ENCODE results near the gene RIPOR3.
A peak's percentile ranks its signal among the peaks of the same experiment; 100 is the strongest.
"Not testable (repeated sequence)": the region's sequence is repeated elsewhere in the genome, so short reads cannot be mapped to it uniquely, and the experiment has no call there.

Gene RIPOR3

DNA sequence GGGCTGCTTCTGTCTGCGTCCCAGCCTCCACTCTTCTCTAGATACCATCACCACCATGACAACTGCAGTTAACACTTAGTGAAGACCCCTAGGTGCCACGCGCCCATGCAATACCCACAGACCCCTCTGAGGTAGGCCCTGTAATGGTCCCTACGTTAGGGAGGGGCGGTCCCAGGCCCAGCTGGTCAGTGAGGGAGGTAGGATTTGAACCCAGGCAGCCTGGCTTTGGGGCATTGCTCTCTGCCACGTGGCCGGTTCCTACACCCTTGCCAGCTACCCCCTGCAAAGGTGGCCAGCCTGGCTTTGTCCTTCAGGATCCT lies 18.2 kb downstream of the RIPOR3 start:
- peak overlapping the region in 1 of 3 experiments; percentile 22 for H3K4me3 Mint-ChIP-seq
- peaks cover 39% of the 10 kb centered on the region for H3K4me1 Mint-ChIP-seq
- H3K36me3 Mint-ChIP-seq (ENCODE audit: low read depth) = no peaks in the 10 kb centered on the region
- TF ChIP-seq, protein P1, sequence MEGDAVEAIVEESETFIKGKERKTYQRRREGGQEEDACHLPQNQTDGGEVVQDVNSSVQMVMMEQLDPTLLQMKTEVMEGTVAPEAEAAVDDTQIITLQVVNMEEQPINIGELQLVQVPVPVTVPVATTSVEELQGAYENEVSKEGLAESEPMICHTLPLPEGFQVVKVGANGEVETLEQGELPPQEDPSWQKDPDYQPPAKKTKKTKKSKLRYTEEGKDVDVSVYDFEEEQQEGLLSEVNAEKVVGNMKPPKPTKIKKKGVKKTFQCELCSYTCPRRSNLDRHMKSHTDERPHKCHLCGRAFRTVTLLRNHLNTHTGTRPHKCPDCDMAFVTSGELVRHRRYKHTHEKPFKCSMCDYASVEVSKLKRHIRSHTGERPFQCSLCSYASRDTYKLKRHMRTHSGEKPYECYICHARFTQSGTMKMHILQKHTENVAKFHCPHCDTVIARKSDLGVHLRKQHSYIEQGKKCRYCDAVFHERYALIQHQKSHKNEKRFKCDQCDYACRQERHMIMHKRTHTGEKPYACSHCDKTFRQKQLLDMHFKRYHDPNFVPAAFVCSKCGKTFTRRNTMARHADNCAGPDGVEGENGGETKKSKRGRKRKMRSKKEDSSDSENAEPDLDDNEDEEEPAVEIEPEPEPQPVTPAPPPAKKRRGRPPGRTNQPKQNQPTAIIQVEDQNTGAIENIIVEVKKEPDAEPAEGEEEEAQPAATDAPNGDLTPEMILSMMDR (IDR thresholded peaks at IDR 0.05; ENCODE audit: unreplicated experiment in 3 of 3) = no peak
- H3K27me3 Mint-ChIP-seq (ENCODE audit: low read depth) = peaks cover 3% of the 10 kb centered on the region
- no peaks in the 10 kb centered on the region for H3K9me3 Mint-ChIP-seq
- peak overlapping the region; percentile 94 to 97 (median 95) for H3K27ac Mint-ChIP-seq

DNA sequence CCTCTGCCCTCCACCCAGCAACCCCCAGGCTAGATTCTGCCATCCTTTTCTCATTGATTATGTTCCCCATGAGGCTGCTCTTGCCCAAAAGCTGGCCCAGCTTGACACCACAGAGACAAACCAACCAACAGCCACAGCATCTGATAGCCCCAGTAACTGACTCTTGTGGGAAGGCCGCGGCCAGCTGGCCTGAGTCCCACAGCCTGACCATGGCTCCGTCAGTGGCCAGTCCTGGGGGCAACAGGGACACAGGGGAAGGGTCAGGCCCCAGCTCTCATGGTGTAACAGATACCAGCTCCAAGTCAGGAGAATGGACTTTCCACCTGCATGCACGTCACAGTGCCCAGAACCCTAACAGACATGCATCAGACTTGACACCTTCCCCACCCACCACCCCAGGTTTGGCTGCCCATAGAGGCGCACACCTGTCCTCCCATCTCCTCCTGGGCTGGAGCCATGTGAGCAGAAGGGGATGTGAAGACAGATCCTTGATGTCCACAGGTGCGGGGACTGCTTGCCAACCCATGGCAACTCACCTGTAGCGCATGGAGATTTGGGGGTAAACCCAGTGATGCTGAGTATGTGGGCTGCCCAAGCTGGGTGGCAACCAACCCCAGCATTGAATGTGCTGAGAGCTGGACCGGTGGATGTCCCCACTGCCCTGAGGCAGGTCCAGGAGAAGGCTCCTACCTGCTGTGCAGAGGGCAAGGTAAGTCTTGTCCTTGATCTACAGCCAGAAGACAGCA lies 18.8 kb downstream of the RIPOR3 start:
- H3K27me3 Mint-ChIP-seq (ENCODE audit: low read depth) = peaks cover 3% of the 10 kb centered on the region
- H3K36me3 Mint-ChIP-seq (ENCODE audit: low read depth) = no peaks in the 10 kb centered on the region
- peaks cover 37% of the 10 kb centered on the region for H3K4me1 Mint-ChIP-seq
- no peaks in the 10 kb centered on the region for H3K9me3 Mint-ChIP-seq
- TF ChIP-seq, protein P1 (IDR thresholded peaks at IDR 0.05; ENCODE audit: unreplicated experiment in 3 of 3) = no peak
- H3K4me3 Mint-ChIP-seq = no peak overlapping the region
- H3K27ac Mint-ChIP-seq = peak overlapping the region; percentile 94 to 97 (median 95)

GRCh38 chr20:50671626-50672025 lies 19.7 kb downstream of the RIPOR3 start:
- Mint-ChIP-seq H3K27ac (peak overlapping the region in 1 of 3 experiments; percentile 97), H3K4me1 (peaks cover 44% of the 10 kb centered on the region), H3K36me3 (ENCODE audit: low read depth) (no peaks in the 10 kb centered on the region), H3K27me3 (ENCODE audit: low read depth) (peaks cover 3% of the 10 kb centered on the region), H3K9me3 (no peaks in the 10 kb centered on the region), H3K4me3 (no peak overlapping the region)
- TF ChIP-seq, protein P1 (IDR thresholded peaks at IDR 0.05; ENCODE audit: unreplicated experiment in 3 of 3) = no peak

GRCh38 chr20:50671010-50671409 lies 20.3 kb downstream of the RIPOR3 start:
- not testable (repeated sequence) for H3K36me3 Mint-ChIP-seq (ENCODE audit: low read depth); H3K27me3 Mint-ChIP-seq (ENCODE audit: low read depth); H3K9me3 Mint-ChIP-seq; H3K4me3 Mint-ChIP-seq
- peak overlapping the region in 1 of 3 experiments; percentile 32 for H3K27ac Mint-ChIP-seq
- H3K4me1 Mint-ChIP-seq = peaks cover 45% of the 10 kb centered on the region

- Mint-ChIP-seq H3K4me3 (no peak overlapping the region), H3K36me3 (ENCODE audit: low read depth) (no peaks in the 10 kb centered on the region), H3K27ac (peak overlapping the region; percentile 78 to 97 (median 83)), H3K4me1 (peaks cover 45% of the 10 kb centered on the region), H3K9me3 (no peaks in the 10 kb centered on the region), H3K27me3 (ENCODE audit: low read depth) (peaks cover 3% of the 10 kb centered on the region)
- TF ChIP-seq, protein P1 (IDR thresholded peaks at IDR 0.05; ENCODE audit: unreplicated experiment in 3 of 3) = no peak
Measured at GRCh38 chr20:50670126-50670862, 21.0 kb downstream of the RIPOR3 start.

GRCh38 chr20:50668798-50669197 lies 22.5 kb downstream of the RIPOR3 start:
- Mint-ChIP-seq H3K4me1 (peaks cover 43% of the 10 kb centered on the region), H3K4me3 (peak overlapping the region in 1 of 3 experiments; percentile 26), H3K27ac (peak overlapping the region; percentile 56 to 65 (median 59)), H3K36me3 (ENCODE audit: low read depth) (no peaks in the 10 kb centered on the region), H3K9me3 (no peaks in the 10 kb centered on the region), H3K27me3 (ENCODE audit: low read depth) (peaks cover 9% of the 10 kb centered on the region)
- TF ChIP-seq, protein P1 (IDR thresholded peaks at IDR 0.05; ENCODE audit: unreplicated experiment in 3 of 3) = no peak
